Esophagus squamous epithelium (tissue), 4 donors: Measurements from ENCODE around the gene TMC8.

Experiments
- CTCF ChIP-seq, 6 experiments: fragments of 450-650 bp in 4 of 6; fragments of 200-600 bp in 2 of 6; sonication (generic) in 2 of 6; IDR thresholded peaks; one replicate each; pipeline ENCODE4 v1.5.1; 2016 to 2019; ENCODE audit warnings: antibody characterized with exemption in 6 of 6, mild to moderate bottlenecking in 4 of 6, moderate library complexity in 4 of 6
- POLR2A ChIP-seq, 4 donors: fragments of 450-650 bp; IDR thresholded peaks; one replicate each; pipeline ENCODE4 v1.6.1; 2017; ENCODE audit warnings: antibody characterized with exemption in 4 of 4, mild to moderate bottlenecking in 4 of 4, moderate library complexity in 3 of 4

- no peak for TF ChIP-seq CTCF (IDR thresholded peaks at IDR 0.05)
- peak in 3 of 4 donors; percentile 10 to 72 (median 58) for TF ChIP-seq POLR2A (IDR thresholded peaks at IDR 0.05)
Measured at GRCh38 chr17:78128551-78129350, 1.8 kb upstream of the TMC8 start, which contains the start of gene TMC6.
